ENCODE data around the gene TENM4.

TENM4 gene

GRCh38 chr11:79449040-79449439 lies 8.2 kb upstream of the TENM4 start:
- no peak for DNase-seq (ENCODE audit: low read depth in 1 of 2, low spot score in 1 of 2)

- no peak for DNase-seq (ENCODE audit: low read depth in 1 of 2, low spot score in 1 of 2)
Measured at GRCh38 chr11:79447038-79447786, 6.4 kb upstream of the TENM4 start.

GRCh38 chr11:79444923-79445322 lies 4.1 kb upstream of the TENM4 start:
- DNase-seq (ENCODE audit: low read depth in 1 of 2, low spot score in 1 of 2), result no peak

DNA sequence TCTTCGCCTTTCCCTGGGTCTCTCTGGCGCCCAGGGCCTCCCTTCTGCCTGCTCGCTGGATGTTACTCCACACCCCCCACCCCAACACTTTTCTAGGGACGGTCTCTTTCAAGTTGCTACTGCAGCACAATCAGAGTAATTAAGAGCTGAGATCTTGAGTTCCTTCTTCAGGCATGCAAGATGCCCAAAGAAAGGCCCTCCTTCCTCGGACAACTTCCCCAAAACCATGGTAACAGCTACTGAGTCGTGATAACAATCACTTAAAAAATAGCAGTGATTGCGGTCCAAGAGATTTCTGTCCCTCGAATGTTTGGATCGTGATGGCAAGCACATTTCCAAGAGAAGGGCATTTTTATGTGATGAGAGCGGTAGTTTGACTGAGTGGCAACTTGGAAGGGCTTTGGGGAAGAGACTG lies 638 bp upstream of the TENM4 start:
- no peak for DNase-seq (ENCODE audit: low read depth in 1 of 2, low spot score in 1 of 2)

DNA sequence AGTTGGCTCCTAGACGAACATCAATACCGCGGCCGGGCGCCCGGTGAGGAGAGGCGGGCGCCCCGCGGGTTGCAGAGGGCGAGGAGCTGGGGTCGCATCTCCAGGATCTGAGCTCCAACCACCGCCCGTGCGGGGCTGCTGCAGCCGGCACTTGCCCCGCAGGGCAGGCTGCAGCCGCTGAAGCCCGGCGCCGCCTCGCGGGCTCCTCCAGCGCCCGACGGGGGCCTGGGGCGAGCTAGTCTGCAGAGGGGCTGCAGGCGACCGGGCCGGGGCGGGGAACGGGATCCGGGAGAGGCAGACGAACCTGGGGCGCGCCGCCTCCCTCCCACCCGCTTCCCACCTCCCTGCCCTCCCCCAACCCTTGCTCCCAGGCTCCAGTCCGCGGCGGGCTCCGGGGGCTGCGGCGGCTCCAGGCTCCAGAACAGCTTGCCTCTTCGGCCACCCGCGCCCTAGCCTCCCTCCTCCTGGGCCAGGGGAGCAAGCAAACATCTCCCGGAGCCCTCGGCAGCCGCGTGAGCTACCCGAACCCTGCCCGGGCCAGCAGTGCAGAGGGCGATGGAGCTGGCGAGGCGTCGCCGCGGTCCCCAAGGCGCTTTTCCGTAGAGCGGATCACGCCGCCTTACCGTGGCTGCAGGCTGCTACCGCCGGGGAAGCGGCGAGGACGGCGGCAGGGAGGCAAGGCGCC lies 802 bp downstream of the TENM4 start:
- DNase-seq (ENCODE audit: low read depth in 1 of 2, low spot score in 1 of 2), result no peak

DNA sequence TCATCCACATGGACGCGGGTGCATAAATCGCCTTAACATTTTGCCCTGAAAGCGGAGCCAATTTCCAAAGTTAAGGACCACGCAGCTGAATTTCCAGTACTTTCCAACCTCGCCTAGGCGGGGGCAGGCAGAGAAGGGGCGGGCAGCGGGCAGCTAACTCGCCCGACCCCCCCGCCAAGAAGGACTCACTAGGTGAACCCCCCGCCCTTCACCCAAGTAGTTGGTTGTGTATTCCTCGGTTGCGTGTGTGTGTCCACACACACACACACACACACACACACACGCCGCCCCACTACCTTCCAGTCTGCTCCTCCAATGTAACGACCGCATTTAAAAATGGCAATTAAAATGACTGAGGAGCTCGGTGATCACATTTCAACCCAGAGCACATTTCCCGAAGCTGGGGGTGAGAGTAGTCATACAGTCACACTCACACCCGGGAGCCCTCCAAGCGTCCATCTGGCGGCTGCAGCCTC lies 1.4 kb downstream of the TENM4 start:
- DNase-seq (ENCODE audit: low read depth in 1 of 2, low spot score in 1 of 2), result no peak

DNA sequence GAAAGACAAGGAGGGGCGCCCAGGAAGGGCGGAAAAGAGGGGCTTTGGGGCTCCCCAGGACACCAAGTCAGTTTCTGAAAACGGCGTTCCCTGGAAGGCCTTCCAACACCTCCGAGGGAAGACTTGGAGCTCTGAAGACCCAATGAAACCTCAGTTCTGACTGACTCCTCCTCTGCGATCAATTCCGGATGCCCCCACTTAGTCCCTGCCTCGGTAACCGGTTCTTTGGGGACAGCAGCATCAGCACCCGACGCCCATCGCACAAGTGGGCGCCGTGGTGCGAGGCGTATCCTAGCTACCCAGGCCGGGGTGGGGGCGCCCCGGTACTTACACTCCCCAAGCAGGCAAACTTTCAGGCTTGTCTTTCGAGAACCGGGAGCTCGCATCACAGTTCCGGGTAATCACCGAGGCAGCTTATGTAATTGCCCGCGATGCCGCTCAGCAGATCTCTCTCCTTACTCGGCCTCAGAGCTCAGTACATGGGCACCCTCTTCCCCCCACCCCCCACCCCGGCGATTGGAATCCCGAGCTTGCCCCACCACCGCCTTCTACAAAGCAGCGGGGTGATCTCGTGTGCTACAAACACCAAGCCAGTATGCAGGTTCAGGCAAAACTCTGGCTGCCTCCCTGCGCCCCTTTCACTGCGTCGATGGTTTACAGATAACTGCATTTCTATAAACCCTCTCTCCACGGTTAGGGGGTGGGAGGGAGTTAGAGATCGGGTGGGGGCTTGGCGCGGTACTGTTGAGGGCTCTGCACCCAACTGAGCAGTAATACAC lies 2.0 kb downstream of the TENM4 start:
- DNase-seq (ENCODE audit: low read depth in 1 of 2, low spot score in 1 of 2), result no peak

DNA sequence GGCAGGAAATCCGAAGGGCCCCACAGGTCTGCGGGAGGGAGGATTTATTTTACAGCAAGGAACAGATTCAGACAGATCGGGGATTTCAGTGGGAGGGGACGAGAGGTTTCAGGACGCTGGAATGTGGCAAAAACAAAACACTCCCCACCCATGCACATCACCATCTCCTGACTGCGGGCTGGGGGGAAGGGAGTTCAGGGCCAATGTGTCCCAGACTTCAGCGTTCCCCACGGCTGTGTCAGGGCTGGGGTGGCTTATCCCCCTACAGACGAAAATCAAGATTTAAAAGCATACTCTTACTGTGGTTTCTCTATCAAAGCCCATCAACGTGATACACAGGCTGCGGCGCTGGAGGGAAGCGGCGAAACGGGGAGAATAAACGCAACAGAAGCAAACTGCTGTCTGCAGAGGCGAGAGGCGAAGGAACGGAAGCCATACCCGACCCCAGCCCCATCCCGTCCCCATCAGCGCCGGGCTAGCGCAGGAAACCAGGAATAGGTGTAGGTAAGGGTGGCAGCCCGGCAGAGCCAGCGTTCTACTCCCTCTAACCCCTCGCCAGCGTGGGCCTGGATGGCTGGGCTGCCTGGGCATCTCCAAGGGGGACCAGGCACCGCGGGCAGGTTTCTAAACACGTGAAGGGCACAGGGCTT lies 2.7 kb downstream of the TENM4 start:
- no peak for DNase-seq (ENCODE audit: low read depth in 1 of 2, low spot score in 1 of 2)

GRCh38 chr11:79437278-79437980 lies 3.4 kb downstream of the TENM4 start:
- DNase-seq (ENCODE audit: low read depth in 1 of 2, low spot score in 1 of 2), result no peak

- DNase-seq (ENCODE audit: low read depth in 1 of 2, low spot score in 1 of 2), result no peak
Measured at GRCh38 chr11:79436919-79437277, 3.9 kb downstream of the TENM4 start.

GRCh38 chr11:79434283-79434682 lies 6.5 kb downstream of the TENM4 start:
- no peak for DNase-seq (ENCODE audit: low read depth in 1 of 2, low spot score in 1 of 2)

GRCh38 chr11:79432138-79432537 lies 8.7 kb downstream of the TENM4 start:
- no peak for DNase-seq (ENCODE audit: low read depth in 1 of 2, low spot score in 1 of 2)

GRCh38 chr11:79431535-79431934 lies 9.3 kb downstream of the TENM4 start:
- no peak for DNase-seq (ENCODE audit: low read depth in 1 of 2, low spot score in 1 of 2)

DNA sequence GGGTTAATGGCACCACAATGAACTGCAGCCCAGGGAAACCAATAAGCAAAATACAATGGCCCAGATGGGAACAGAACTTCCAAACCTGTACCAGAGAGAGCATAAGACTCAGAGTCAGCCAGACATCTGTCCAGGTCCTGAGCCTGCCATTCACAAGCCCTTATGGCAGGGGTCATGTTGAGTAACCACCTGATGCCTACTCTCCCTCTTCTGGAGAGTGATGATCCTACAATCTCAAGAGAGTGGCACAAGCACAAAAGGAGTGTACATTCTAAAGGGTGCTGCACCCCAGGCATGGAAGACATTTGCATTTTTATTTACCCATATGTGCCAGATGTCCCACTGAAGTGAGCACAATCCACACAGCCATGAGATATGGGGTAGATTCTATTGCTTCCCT lies 10.6 kb downstream of the TENM4 start:
- DNase-seq (ENCODE audit: low read depth in 1 of 2, low spot score in 1 of 2), result no peak

DNA sequence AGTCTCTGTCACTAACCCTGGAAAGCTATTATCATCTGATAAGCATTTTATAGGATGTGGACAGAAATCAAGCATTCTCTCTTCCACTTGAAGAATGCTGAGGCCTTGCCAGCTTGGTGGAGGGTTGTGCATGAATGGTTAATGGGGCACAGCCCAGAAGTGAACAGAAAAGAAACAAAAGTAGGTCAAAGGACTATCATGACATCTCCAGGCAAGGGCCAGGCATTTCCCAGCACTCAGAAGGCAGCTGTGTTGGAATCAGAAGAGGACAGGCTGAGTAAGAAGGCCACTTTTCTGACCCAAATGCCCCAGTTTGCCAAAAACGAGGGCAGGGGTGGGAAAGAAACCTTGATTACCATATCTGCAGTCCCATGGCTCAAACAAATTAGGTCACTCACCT lies 12.4 kb downstream of the TENM4 start:
- no peak for DNase-seq (ENCODE audit: low read depth in 1 of 2, low spot score in 1 of 2)

GRCh38 chr11:79427611-79428327 lies 13.1 kb downstream of the TENM4 start:
- no peak for DNase-seq (ENCODE audit: low read depth in 1 of 2, low spot score in 1 of 2)

- DNase-seq (ENCODE audit: low read depth in 1 of 2, low spot score in 1 of 2), result no peak
Measured at GRCh38 chr11:79427126-79427525, 13.7 kb downstream of the TENM4 start.

- DNase-seq (ENCODE audit: low read depth in 1 of 2, low spot score in 1 of 2), result no peak
Measured at GRCh38 chr11:79425463-79425862, 15.4 kb downstream of the TENM4 start.

DNA sequence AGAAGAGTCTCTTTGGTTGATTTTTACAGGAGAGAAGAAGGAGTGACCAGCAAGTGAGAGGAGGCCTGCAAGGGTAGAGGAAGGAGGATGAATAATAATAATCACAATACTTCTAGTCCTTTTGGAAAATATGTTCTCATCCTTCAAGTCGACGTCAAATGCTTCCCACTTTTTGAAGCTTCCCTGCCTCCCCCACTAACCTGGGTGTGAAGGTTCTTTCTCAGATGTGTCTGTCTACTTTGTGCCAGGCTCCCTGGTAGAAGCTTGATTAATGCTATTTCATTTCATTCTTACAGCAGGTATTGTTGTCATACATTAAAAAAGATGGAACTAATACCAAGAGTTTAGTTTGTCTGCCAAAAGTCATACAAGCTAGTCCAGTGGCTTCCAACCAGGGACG lies 17.1 kb downstream of the TENM4 start:
- DNase-seq (ENCODE audit: low read depth in 1 of 2, low spot score in 1 of 2), result no peak

GRCh38 chr11:79422866-79423265 lies 18.0 kb downstream of the TENM4 start:
- no peak for DNase-seq (ENCODE audit: low read depth in 1 of 2, low spot score in 1 of 2)

Data from activated CD4-positive, alpha-beta T cell treated with anti-CD3 and anti-CD28 coated beads, Interleukin-2, amount 50 U/mL, for 24 hours (primary cell).